ENCODE results near the gene ALDH18A1. TPM values are rescaled to one million over a fixed set of nuclear protein-coding genes. Genes with fewer than 3 reads are reported as not detected.
A peak's percentile ranks its signal among the peaks of the same experiment; 100 is the strongest.

ALDH18A1 gene
- 10 to 100 TPM; 38.9 to 46.4 TPM for total RNA-seq

DNA sequence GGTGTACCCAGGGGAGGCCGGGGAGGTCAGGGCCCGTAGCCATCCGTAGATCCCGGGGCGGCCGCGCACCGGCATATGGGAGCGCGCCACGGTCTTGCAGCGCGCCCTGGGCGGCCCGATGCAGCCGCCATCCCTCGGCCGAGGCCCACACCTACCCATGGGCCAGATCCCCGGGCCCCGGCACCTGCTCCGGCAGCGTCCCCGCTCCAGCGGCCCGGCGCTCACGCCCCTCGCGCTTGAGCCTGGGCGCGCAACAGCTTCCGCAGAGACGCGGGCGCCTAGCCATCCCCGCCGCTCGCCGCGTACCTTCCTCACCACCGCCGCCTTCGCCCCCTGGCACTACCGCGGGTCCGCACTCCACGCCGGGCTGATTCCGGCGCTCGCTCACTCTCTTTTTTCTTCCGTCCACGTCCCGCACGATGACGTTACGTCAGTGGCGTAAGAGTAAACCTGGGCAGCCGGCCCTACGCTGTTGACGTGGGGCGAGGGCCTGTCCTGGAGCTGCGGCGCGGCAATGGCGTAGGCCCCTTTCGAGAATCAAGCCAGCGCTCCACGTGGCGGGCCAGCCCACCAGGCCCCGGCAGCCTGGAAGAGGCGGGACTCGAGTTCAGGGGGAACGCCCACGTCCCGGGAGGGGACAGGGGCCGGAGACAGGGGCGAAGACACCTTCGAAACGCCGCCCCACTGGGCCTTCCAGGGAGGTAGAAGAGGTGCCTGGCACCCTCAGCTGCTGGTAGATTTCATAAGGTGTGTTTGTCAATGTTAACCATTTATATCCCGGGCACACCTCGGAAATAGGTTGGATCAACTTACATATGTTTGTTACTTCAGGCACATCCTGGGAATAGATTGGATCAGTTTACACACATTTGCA is at the start of gene ALDH18A1:
Gene ALDH18A1 (minus strand): TSS at position 421 of the 874 bp plus-strand sequence. CDS start 3,334 bp downstream, outside the sequence.
- Histone ChIP-seq H3K9me3 (no peaks in the 10 kb centered on the region), H3K36me3 (replicated peaks in 1 of 2; ENCODE audit: insufficient read depth in 1 of 2, low read depth in 2 of 2) (no peaks in the 10 kb centered on the region), H3K4me1 (peaks cover 13% of the 10 kb centered on the region), H3K27ac (peak within 1 kb of the TSS; percentile 77 to 90 (median 86)), H3K27me3 (no peaks in the 10 kb centered on the region), H3K4me3 (peak within 1 kb of the TSS; percentile 84 to 98)
- peak; percentile 95 to 96 (median 95) for DNase-seq
- peak; percentile 98 for ATAC-seq
- TF ChIP-seq, protein P1, sequence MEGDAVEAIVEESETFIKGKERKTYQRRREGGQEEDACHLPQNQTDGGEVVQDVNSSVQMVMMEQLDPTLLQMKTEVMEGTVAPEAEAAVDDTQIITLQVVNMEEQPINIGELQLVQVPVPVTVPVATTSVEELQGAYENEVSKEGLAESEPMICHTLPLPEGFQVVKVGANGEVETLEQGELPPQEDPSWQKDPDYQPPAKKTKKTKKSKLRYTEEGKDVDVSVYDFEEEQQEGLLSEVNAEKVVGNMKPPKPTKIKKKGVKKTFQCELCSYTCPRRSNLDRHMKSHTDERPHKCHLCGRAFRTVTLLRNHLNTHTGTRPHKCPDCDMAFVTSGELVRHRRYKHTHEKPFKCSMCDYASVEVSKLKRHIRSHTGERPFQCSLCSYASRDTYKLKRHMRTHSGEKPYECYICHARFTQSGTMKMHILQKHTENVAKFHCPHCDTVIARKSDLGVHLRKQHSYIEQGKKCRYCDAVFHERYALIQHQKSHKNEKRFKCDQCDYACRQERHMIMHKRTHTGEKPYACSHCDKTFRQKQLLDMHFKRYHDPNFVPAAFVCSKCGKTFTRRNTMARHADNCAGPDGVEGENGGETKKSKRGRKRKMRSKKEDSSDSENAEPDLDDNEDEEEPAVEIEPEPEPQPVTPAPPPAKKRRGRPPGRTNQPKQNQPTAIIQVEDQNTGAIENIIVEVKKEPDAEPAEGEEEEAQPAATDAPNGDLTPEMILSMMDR (IDR thresholded peaks at IDR 0.05) = peak in 2 of 7 experiments; percentile 1 to 22
- peak; percentile 50 to 74 (median 71) for TF ChIP-seq POLR2A (IDR thresholded peaks at IDR 0.05)
- intact Hi-C loops (cut with DNase I) = no loop called here
- 0% methylated on average over 43 to 74 of the region's 83 CpGs for WGBS, 2 donors

DNA sequence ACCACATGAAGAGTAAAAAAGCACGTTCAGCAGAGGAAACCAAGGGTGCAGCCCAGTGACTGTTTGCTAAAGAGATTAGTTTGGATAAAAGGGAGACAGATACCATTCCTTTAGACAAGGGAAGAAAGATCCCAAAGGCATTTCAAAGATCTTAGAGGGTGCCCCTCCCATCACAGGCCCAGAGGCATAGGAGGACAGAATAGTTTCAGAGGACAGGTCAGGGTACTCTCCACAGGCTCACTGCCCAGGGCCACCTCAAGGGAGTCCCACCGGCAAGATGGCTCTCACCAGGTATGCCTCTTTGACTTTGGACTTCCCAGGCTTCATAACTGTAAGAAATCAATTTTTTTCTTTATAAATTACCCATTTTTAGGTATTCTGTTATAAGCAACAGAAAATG is 41.9 kb upstream of the ALDH18A1 start:
- Histone ChIP-seq H3K36me3 (replicated peaks in 1 of 2; ENCODE audit: insufficient read depth in 1 of 2, low read depth in 2 of 2) (no peaks in the 10 kb centered on the region), H3K27ac (no peak overlapping the region), H3K4me3 (no peak overlapping the region), H3K9me3 (no peaks in the 10 kb centered on the region), H3K4me1 (no peaks in the 10 kb centered on the region), H3K27me3 (no peaks in the 10 kb centered on the region)
- WGBS, 2 donors = 46 to 59% methylated on average over 2 of the region's 2 CpGs
- intact Hi-C loops (cut with DNase I) = no loop called here
- DNase-seq = no peak
- ATAC-seq = no peak
- TF ChIP-seq, protein P1 (IDR thresholded peaks at IDR 0.05) = no peak
- TF ChIP-seq POLR2A (IDR thresholded peaks at IDR 0.05) = no peak

DNA sequence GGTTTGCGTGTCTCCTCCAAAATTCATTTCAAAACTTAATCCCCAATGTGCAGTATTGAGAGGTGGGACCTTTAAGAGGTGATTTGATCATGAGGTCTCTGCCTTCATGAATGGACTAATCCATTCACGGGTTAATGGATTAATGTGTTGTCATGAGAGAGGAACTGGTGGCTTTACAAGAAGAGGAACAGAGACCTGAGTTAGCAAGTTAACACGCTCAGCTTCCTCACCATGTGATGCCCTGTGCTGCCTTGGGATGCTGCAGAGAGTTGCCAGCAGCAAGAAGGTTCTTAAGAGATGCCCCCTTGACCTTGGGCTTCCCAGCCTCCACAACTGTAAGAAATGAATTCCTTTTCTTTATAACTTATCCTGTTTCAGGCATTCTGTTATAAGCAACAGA is 40.9 kb upstream of the ALDH18A1 start:
- TF ChIP-seq, protein P1 (IDR thresholded peaks at IDR 0.05) = no peak
- TF ChIP-seq POLR2A (IDR thresholded peaks at IDR 0.05) = no peak
- Histone ChIP-seq H3K4me1 (peaks cover 8% of the 10 kb centered on the region), H3K36me3 (replicated peaks in 1 of 2; ENCODE audit: insufficient read depth in 1 of 2, low read depth in 2 of 2) (no peaks in the 10 kb centered on the region), H3K4me3 (no peak overlapping the region), H3K27me3 (no peaks in the 10 kb centered on the region), H3K9me3 (no peaks in the 10 kb centered on the region), H3K27ac (no peak overlapping the region)
- intact Hi-C loops (cut with DNase I) = no loop called here
- DNase-seq (peak in 1 of 4 donors; percentile 44), ATAC-seq (no peak)
- WGBS, 2 donors = 56 to 57% methylated on average over 3 of the region's 3 CpGs

DNA sequence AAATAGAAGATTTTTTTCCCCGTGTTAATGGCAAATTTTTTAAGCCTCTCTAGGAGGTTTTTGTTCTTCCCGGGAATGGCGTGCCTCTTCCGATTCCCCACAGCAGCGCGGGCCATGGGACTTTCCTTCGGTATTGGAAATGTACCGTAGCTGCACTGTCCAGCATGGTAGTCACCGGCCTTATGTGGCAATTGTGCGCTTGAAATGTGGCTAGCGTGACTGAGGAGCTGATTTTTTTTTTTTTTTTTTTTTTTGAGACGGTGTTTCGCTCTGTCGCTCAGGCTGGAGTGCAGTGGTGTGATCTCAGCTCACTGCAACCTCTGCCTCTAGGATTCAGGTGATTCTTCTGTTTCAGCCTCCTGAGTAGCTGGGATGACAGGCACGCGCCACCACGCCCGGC is 38.2 kb upstream of the ALDH18A1 start:
- H3K27me3 ChIP-seq = no peaks in the 10 kb centered on the region
- H3K9me3 ChIP-seq = no peaks in the 10 kb centered on the region
- no peak for ATAC-seq
- no peak overlapping the region for H3K27ac ChIP-seq
- intact Hi-C loops (cut with DNase I) = no loop called here
- TF ChIP-seq POLR2A (IDR thresholded peaks at IDR 0.05) = no peak
- TF ChIP-seq, protein P1 (IDR thresholded peaks at IDR 0.05) = no peak
- H3K4me3 ChIP-seq = no peak overlapping the region
- no peaks in the 10 kb centered on the region for H3K36me3 ChIP-seq (replicated peaks in 1 of 2; ENCODE audit: insufficient read depth in 1 of 2, low read depth in 2 of 2)
- peaks cover 25% of the 10 kb centered on the region for H3K4me1 ChIP-seq
- 88 to 94% methylated on average over 18 of the region's 18 CpGs for WGBS, 2 donors
- DNase-seq = peak in 1 of 4 donors; percentile 16

Measured in body of pancreas (tissue), 4 donors.